ENCODE measurements around the gene ERGIC1.
"Not testable (repeated sequence)": the region's sequence is repeated elsewhere in the genome, so short reads cannot be mapped to it uniquely, and the experiment has no call there.

Gene ERGIC1

DNA sequence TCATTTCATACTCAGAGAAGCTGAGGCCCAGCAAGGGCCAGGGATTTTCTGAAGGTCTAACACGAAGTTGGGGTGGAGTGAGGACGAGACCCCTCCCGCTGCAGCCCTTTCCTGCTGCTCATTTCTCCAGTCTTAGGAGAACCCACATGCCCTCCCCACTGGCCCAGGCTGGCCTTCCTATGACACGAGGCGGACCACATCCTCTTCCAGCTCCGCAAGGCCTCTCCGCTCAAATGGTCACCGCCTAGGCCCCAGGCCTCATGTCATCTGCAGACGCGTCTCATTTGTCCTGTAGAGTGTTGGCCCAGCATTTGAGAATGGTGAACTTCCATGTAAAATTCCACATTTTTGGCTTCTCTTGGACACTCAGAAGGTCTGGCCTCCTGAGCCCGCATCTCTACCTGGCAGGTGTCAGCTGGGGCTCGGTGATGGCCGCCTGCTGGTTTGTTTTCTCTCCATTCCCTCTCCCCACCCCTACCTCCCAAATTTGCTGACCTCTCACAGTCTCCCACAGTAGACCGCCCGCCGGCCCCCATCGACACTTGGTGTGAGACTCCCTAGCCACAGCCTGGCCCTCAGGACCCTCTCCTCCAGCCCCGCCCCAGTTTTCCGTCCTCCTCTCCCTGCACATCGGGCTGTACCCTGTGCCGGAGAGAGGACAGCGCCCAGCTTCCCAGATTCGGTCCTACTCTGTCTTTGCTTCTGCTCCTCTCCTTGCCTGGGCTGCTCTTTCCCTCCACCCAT is 51.7 kb downstream of the ERGIC1 start:
- no peak for DNase-seq

DNA sequence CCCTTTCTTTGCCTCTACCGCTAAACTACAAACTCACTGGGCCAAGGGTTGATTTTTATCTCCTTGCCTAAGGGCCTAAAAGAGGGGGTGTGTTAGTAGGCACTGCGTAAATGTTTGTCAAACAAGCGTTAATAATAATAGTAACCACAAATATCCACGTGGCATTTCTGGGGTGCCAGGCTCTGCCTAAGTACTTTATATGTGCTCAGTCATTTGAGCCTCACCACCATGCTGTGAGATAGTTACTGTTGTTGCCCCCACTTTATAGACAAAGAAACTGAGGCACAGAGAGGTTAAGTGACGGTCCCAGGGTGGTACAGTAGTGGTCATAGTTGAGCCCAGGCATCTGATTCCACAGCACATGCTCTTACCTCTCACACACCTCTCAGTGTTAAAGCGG is 52.4 kb downstream of the ERGIC1 start:
- no peak for DNase-seq

- DNase-seq = no peak
Observed at GRCh38 chr5:172886974-172887501, 53.0 kb downstream of the ERGIC1 start.

DNA sequence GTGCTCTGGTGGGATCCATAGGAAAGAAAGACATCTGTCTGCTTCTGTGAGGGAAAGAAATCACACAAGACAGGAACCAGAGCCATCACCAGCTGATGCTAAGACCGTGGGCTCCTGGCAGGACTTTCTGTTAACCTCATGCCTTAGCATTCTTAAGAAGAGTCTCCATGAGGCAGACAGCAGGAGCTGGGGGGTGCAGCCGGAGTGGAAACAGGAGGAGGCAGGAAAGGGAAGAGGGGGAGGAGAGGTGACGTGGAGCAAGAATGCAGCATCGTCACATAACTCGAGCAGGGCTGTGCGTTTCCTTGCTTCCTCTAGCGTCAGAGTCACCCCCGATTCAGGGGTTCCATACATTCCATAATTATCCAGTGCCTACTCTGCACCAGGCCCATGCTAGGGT is 53.6 kb downstream of the ERGIC1 start:
- no peak for DNase-seq

DNA sequence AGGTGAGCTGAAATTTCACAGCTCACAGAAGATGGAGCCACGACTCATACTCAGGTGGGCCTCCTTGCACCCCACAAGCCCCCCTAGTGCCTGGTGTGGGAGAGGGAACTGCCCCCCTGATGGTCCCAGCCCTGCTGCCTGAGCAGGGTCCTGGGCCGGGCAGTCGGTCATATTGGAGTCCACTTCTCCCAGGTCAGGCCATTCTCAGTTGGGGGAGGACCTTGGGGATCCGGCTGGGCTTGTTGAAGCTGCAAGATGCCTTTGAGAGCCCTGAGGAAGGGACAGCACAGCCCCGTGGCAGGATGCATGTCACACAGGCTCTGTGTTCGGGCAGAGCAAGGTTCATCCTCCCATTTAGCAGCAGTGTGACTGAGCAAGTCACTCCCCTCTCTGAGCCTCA is 56.6 kb downstream of the ERGIC1 start:
- DNase-seq = no peak

- DNase-seq = no peak
Observed at GRCh38 chr5:172891716-172892421, 57.8 kb downstream of the ERGIC1 start.

GRCh38 chr5:172892713-172893112 is 58.7 kb downstream of the ERGIC1 start:
- no peak for DNase-seq

DNA sequence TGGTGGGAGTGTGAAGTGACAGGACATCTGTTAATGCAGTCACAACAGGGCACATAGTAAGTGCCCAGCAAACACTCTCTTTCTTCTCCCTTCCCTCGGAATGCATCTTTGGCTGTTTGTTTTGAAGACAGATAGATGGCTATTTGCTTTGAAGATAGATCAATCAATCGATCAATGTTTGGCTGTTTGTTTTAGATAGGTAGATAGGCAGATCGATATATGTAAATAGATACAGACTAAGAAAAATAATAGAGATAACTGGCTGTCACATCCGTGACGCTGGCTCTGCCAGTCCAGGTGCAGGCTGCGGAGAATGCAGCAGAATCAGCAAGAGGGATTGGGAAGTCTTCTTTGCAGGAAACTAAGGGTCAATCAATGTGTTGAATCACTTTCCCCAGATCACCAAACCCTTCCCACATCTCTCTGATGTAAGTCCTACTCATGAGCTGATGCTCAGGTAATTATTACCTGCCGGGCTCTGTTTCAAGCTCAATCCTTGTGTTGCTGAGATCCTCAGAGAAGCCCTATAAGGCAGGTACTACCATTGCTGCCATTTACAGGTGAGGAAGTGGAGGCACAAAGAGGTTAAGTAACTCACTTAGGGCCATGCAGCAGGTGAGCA is 60.8 kb downstream of the ERGIC1 start:
- no peak for DNase-seq

DNA sequence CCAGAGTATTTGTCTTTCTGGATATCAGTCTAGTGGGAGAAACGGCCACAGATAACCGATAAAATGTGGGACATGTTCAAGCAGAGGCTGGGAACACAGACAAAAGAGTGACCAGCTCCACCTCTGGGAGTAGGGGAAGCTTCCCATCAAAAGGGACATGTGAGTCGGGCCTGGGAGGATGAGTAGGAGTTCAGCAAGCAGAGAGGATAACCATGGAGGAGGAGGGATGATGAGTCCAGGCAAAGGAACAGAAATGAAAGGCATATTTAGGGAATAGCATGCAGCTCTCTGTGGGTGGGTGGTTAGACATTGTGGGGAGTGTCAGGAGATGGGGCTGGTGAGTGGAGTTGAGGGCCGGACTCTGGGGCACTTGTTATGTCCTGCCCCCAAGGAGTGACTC is 61.5 kb downstream of the ERGIC1 start:
- DNase-seq = no peak

DNA sequence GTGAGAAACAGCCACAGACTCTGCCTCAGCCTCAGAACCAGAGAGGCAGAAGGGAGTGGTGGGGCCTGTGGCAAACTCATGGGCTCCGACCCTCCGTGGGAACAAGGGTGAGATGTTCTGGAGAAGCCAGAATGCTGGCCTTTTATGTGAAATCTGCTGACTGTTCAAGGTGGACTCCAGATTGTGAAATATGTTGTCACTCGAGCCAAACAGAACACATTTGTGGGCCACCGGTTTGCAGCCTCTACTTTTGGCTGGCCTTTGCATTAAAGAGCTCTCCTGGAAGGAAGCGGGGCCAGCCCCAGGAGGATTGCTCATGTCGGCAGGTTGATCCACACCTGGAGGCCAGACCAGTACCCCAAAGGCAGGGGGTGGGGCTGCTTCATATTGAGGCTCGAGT is 62.4 kb downstream of the ERGIC1 start:
- DNase-seq = no peak

- DNase-seq = not testable (repeated sequence)
Observed at GRCh38 chr5:172897067-172897466, 63.0 kb downstream of the ERGIC1 start.

- no peak for DNase-seq
Observed at GRCh38 chr5:172897481-172898217, 63.6 kb downstream of the ERGIC1 start.

DNA sequence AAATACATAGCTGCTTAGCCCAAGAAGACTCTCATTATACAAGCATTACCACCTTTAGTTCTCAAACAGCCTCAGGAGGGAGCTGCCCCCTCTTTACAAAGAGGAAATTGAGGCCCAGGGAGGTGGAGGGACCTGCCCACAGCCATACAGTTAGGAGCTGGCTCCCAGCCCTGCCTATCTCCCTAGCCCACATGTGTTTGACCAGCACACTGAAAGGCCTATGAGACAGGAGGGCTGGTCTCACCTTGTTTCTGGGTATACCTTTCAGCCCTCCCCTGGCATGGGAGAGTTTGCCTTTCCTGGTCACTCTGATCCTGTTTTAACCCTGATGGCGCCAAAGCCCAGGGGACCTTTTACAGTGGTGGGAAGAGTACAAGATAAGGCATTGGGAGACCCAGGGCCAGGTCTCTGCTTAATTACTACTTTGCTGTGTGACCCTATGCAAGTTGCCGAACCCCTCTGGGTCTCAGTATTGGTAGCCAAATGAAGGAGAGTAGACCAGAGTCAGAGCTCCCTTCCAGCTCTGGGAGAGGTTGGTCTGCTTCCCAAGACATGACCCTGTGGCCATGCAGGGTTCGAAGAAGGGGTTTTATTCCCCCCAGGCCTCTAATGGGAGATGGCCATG is 64.3 kb downstream of the ERGIC1 start:
- no peak for DNase-seq

DNA sequence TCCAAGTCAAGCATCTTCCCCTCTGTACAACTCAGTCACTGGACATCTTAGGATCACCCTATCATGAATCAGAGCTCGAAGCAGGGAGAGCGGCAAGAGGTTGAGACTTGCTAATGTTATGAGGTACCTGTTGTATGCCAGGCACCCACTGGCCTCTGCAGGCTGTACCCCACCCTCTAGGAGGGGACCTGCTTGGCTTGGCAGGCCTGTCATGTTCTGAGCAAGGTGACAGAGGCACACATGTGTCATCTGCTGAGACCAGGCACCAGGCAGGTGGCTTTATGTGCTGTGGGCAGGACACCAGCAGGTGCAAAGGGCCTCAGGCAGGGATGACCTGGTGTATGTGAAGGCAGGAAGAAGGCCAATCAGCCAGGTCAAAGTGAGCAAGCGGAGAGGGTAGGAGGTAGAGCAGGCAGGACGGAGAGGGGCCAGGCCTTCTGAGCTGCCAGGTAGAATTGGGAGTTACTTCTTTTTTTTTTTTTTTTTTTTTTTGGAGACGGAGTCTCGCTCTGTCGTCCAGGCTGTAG is 64.9 kb downstream of the ERGIC1 start:
- DNase-seq = no peak

DNA sequence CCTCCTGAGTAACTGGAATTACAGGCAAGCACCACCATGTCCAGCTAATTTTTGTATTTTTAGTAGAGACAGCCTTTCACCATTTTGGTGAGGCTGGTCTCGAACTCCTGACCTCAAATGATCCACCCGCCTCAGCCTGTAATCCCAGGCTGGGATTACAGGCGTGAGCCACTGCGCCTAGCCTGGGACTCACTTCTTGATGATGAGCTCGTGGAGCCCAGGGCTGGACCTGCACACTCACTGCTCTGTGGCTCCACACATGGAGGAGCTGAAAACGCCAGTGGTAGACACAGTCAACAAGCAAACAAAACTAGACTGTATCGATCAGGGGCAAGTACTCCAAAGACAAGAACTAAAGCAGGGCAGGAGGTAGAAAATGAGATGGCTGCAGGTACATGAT is 65.4 kb downstream of the ERGIC1 start:
- DNase-seq = no peak

GRCh38 chr5:172901012-172901780 is 67.1 kb downstream of the ERGIC1 start:
- no peak for DNase-seq

DNA sequence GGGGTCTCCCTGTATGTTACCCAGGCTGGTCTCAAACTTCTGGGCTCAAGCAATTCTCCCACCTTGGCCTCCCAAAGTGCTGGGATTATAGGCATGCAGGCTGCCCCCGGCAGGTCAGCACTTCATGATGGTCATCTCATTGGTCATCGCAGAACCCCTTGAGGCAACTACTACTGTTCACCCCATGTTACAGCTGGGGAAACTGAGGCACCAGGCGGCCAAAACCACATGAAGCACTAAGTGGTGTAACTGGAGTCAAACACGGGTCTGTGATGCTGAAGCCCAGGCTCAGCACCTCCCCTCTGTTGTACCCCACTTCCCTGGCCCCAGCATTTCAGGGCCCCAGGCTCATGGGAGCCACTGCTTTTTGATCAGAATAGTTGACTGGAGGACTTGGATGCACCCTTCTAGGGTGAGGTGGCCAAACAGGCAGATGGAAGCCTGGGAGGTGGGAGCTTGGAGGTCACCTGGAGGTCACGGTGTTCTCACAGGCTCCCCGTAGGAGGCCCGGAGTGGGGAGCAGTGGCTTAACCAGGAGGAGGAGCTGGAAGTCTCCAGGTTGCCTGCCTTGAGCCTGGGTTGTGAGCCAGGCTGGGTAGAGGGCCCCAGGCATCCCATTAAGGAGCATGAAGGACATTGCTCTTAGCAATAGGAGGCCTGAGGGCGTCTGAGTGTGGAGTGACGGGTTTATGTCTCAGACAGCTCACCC is 67.9 kb downstream of the ERGIC1 start:
- no peak for DNase-seq

GRCh38 chr5:172902497-172903472 is 68.7 kb downstream of the ERGIC1 start:
- no peak for DNase-seq

DNA sequence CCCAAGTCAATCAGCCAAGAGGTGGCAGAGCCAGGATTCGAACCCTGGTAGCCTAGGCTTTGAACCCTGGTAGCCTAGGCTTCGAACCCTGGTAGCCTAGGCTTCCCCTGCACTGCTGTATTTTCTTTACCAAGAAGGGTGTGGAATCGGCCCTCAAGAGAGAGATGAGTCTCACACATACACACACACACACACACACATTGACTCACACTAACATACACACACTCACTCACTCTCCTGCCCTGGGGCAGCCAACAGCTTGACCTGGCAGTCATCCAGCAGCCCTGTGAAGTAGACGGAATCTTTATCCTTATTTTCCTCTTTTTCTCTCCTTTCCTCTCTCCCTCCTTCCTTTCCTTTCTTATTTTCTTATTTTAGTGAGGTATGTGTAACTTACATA is 69.7 kb downstream of the ERGIC1 start:
- DNase-seq = no peak

DNA sequence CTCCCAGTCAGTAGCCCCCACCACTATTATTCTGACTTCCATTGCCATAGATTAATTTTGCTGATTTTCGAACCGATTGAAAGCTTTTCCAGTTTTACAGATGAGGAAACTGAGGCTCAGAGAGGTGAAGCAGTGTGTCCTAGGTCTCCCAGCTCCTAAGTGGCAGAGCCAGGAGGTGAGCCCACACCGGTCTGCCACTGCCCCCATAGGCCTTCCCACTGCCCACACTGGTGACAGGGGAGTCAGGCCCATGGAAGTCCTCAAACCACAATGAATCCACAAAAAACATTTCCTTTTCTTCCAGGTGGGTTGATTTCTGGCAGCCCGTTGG is 70.2 kb downstream of the ERGIC1 start:
- DNase-seq = no peak

Measured in activated CD4-positive, alpha-beta T cell treated with anti-CD3 and anti-CD28 coated beads for 1 hour (primary cell).